OCI-LY7 (cell line): ENCODE data around the gene KIF16B. TPM values are rescaled to one million over a fixed set of nuclear protein-coding genes. Genes with fewer than 3 reads are reported as not detected.

Experiments used
- BruUV-seq: library from RNA; stranded (reverse); fragments of 400-500 nt; replicated peaks from 2 replicates; lab custom pipeline; 2021; lab: Mats Ljungman, UMichigan
- CTCF ChIA-PET: fragments of 300-600 bp; sonication (Branson Sonifier 250); formaldehyde crosslinking; loops from one replicate; lab custom pipeline; 2022; ENCODE audit warnings: antibody characterized with exemption; ENCODE audit not compliant: unreplicated experiment; lab: Charles Lee
- POLR2A ChIA-PET: fragments of 300-600 bp; sonication (Branson Sonifier 250); formaldehyde crosslinking; loops from one replicate; lab custom pipeline; 2022; ENCODE audit warnings: antibody characterized with exemption; lab: Charles Lee
- DNase-seq: peaks from one replicate; pipeline ENCODE4 v3.0.0-alpha.2; 2015; ENCODE audit warnings: low spot score
- H2AFZ ChIP-seq: fragments of 200-600 bp; sonication (generic), shearing (Covaris generic); 2 replicates; pipeline ENCODE4 v1.6.1; 2014; ENCODE audit warnings: mild to moderate bottlenecking, antibody characterized with exemption, low read length, moderate library complexity
- H3K27ac ChIP-seq: fragments of 200-600 bp; sonication (generic); 2 replicates; pipeline ENCODE4 v1.5.1; 2014; ENCODE audit warnings: mixed run types, low read depth, mild to moderate bottlenecking, moderate library complexity, low read length, inconsistent platforms; ENCODE audit not compliant: poor library complexity, severe bottlenecking
- H3K36me3 ChIP-seq: fragments of 200-600 bp; sonication (generic); 2 replicates; pipeline ENCODE4 v1.6.1; 2014; ENCODE audit warnings: mild to moderate bottlenecking, antibody characterized with exemption, low read length, moderate library complexity, mixed read lengths; ENCODE audit not compliant: insufficient read depth
- H3K4me1 ChIP-seq: fragments of 200-600 bp; sonication (generic); 2 replicates; pipeline ENCODE4 v1.5.1; 2014; ENCODE audit warnings: mild to moderate bottlenecking, low read length; ENCODE audit not compliant: insufficient read depth, poor library complexity, severe bottlenecking
- H3K4me2 ChIP-seq: fragments of 200-600 bp; sonication (generic); 2 replicates; pipeline ENCODE4 v1.6.1; 2014; ENCODE audit warnings: mild to moderate bottlenecking, low read length
- H3K4me3 ChIP-seq: fragments of 200-600 bp; sonication (generic); 2 replicates; pipeline ENCODE4 v1.5.1; 2014; ENCODE audit warnings: mild to moderate bottlenecking, low read depth, low read length; ENCODE audit not compliant: poor library complexity, severe bottlenecking
- H3K79me2 ChIP-seq: fragments of 200-600 bp; sonication (generic); 2 replicates; pipeline ENCODE4 v1.6.1; 2016; ENCODE audit warnings: low read depth, mild to moderate bottlenecking, low read length, moderate library complexity, mixed read lengths; ENCODE audit not compliant: insufficient read depth
- H3K9me2 ChIP-seq: fragments of 200-600 bp; sonication (generic); 2 replicates; pipeline ENCODE4 v1.6.1; 2016; ENCODE audit warnings: mild to moderate bottlenecking, low read length, mixed read lengths; ENCODE audit not compliant: insufficient read depth
- H3K9me3 ChIP-seq: fragments of 200-600 bp; sonication (generic); 2 replicates; pipeline ENCODE4 v1.6.1; 2014; ENCODE audit warnings: mild to moderate bottlenecking, mixed run types, low read length, mixed read lengths
- H4K20me1 ChIP-seq: fragments of 200-600 bp; sonication (generic); 2 replicates; pipeline ENCODE4 v1.6.1; 2014; ENCODE audit warnings: mild to moderate bottlenecking, antibody characterized with exemption, low read length, moderate library complexity, mixed read lengths; ENCODE audit not compliant: insufficient read depth
- CTCF ChIP-seq: fragments of 200-600 bp; sonication (generic); conservative IDR thresholded peaks from 2 replicates; pipeline ENCODE4 v1.5.1; 2014; ENCODE audit warnings: mild to moderate bottlenecking, antibody characterized with exemption, low read length, moderate library complexity, mixed read lengths
- EZH2phosphoT487 ChIP-seq: fragments of 200-600 bp; sonication (generic); IDR thresholded peaks from 2 replicates; pipeline ENCODE4 v1.6.1; 2018; ENCODE audit warnings: low read depth, borderline replicate concordance, mild to moderate bottlenecking, mixed run types, antibody characterized with exemption, low read length, moderate library complexity, mixed read lengths
- intact Hi-C: fragments of 100-400 bp; cut with micrococcal nuclease; formaldehyde crosslinking; loops from one replicate; pipeline ENCODE4 v1.10.0; 2022; ENCODE audit not compliant: unreplicated experiment
- total RNA-seq, 2 experiments: library from RNA; depleted of rRNA in 1 of 2; stranded (reverse); fragments of >200 nt in 1 of 2; shearing (Covaris generic) in 1 of 2; gene quantifications; 2 replicates each; pipeline ENCODE4 v1.2.3, GENCODE V29; 2014 to 2022

The KIF16B gene
- total RNA-seq, 2 experiments from 2014 or later, result 6.2 to 11.2 TPM

GRCh38 chr20:16459019-16459700 is 114.1 kb downstream of the KIF16B start:
- no peak for TF ChIP-seq CTCF
- no peak for TF ChIP-seq EZH2phosphoT487
- POLR2A ChIA-PET, result no interaction called here
- Histone ChIP-seq H3K4me1 (no peaks in the 10 kb centered on the region), H3K9me2 (no peaks in the 10 kb centered on the region), H3K27ac (no peak overlapping the region), H4K20me1 (no peaks in the 10 kb centered on the region), H2AFZ (no peak overlapping the region), H3K79me2 (no peaks in the 10 kb centered on the region), H3K9me3 (no peaks in the 10 kb centered on the region), H3K4me2 (no peak overlapping the region), H3K4me3 (no peak overlapping the region), H3K36me3 (no peaks in the 10 kb centered on the region)
- no TSS peak for BruUV-seq
- intact Hi-C loops, result no loop called here
- no peak for DNase-seq
- CTCF ChIA-PET, result no interaction called here

- Histone ChIP-seq H3K36me3 (no peaks in the 10 kb centered on the region), H3K4me2 (no peak overlapping the region), H3K27ac (no peak overlapping the region), H3K79me2 (no peaks in the 10 kb centered on the region), H3K4me3 (no peak overlapping the region), H3K9me2 (no peaks in the 10 kb centered on the region), H4K20me1 (no peaks in the 10 kb centered on the region), H3K9me3 (no peaks in the 10 kb centered on the region), H2AFZ (no peak overlapping the region), H3K4me1 (no peaks in the 10 kb centered on the region)
- TF ChIP-seq EZH2phosphoT487 (no peak), CTCF (no peak)
- no TSS peak for BruUV-seq
- ChIA-PET CTCF (no interaction called here), POLR2A (no interaction called here)
- no peak for DNase-seq
- intact Hi-C loops, result no loop called here
Measured at GRCh38 chr20:16457514-16457913, 115.7 kb downstream of the KIF16B start.

GRCh38 chr20:16455324-16455723 is 117.9 kb downstream of the KIF16B start:
- no peak for DNase-seq
- Histone ChIP-seq H3K27ac (no peak overlapping the region), H3K36me3 (no peaks in the 10 kb centered on the region), H3K9me3 (no peaks in the 10 kb centered on the region), H2AFZ (no peak overlapping the region), H3K4me3 (no peak overlapping the region), H4K20me1 (no peaks in the 10 kb centered on the region), H3K79me2 (no peaks in the 10 kb centered on the region), H3K9me2 (no peaks in the 10 kb centered on the region), H3K4me2 (no peak overlapping the region), H3K4me1 (no peaks in the 10 kb centered on the region)
- ChIA-PET POLR2A (no interaction called here), CTCF (no interaction called here)
- no TSS peak for BruUV-seq
- TF ChIP-seq CTCF (no peak), EZH2phosphoT487 (no peak)
- intact Hi-C loops, result no loop called here
